Measurements from ENCODE around the gene ACOT8.

The ACOT8 gene

DNA sequence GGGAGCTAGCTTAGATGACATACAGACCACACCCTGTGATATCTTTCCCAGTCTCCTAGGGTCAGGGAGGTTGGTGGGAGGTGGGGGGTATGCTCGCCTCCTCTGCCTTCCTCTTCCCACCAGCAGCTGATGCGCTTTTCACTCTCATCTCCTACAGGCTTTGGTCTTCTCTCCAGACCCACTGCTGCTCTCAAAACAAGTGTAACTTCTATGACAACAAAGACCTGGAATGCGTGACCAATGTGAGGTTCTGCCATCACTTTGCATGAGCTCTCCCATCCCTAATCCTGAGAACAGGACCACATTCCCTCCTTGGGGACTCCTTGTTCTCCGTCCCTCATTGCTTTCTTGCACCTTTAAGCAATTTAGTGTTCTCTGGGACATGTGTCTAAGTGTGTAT, 36.6 kb upstream of the ACOT8 start:
- ChIA-PET POLR2A (interaction anchor here (1.2 to 5.6 kb wide), 3 partner anchors 12 to 40 kb away, joined by 4 to 30 read pairs (median 5); partner anchors contain the start of gene ZSWIM1), CTCF (interaction anchor here (1.2 kb wide), 1 partner anchor 10 kb away, joined by 3 read pairs; no protein-coding TSS in a partner anchor)
- DNase-seq (ENCODE audit: extremely low spot score): no peak
- no peak for TF ChIP-seq NFRKB (IDR thresholded peaks at IDR 0.05)
- TF ChIP-seq ZNF384 (IDR thresholded peaks at IDR 0.05): no peak
- TF ChIP-seq, protein P1, sequence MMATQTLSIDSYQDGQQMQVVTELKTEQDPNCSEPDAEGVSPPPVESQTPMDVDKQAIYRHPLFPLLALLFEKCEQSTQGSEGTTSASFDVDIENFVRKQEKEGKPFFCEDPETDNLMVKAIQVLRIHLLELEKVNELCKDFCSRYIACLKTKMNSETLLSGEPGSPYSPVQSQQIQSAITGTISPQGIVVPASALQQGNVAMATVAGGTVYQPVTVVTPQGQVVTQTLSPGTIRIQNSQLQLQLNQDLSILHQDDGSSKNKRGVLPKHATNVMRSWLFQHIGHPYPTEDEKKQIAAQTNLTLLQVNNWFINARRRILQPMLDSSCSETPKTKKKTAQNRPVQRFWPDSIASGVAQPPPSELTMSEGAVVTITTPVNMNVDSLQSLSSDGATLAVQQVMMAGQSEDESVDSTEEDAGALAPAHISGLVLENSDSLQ (IDR thresholded peaks at IDR 0.05): no peak
- TF ChIP-seq SUZ12 (IDR thresholded peaks at IDR 0.05): no peak
- TF ChIP-seq ARNT (IDR thresholded peaks at IDR 0.05): no peak
- TF ChIP-seq ELF4 (IDR thresholded peaks at IDR 0.05): no peak
- no peak for TF ChIP-seq FOXK2 (IDR thresholded peaks at IDR 0.05)
- TF ChIP-seq CTBP1 (IDR thresholded peaks at IDR 0.05; ENCODE audit: borderline replicate concordance): no peak
- TF ChIP-seq SP1 (IDR thresholded peaks at IDR 0.05): no peak
- TF ChIP-seq BHLHE40 (IDR thresholded peaks at IDR 0.05; ENCODE audit: borderline replicate concordance): no peak
- no peak for TF ChIP-seq L3MBTL2 (conservative IDR thresholded peaks at IDR 0.05)
- no peak for TF ChIP-seq HDGF (IDR thresholded peaks at IDR 0.05; ENCODE audit: borderline replicate concordance)
- no peak for TF ChIP-seq FOXA1 (IDR thresholded peaks at IDR 0.05)
- no peak for TF ChIP-seq TARDBP (IDR thresholded peaks at IDR 0.05)
- TF ChIP-seq LEF1 (IDR thresholded peaks at IDR 0.05; ENCODE audit: borderline replicate concordance): no peak
- TF ChIP-seq FOXM1 (IDR thresholded peaks at IDR 0.05; ENCODE audit: borderline replicate concordance): no peak

DNA sequence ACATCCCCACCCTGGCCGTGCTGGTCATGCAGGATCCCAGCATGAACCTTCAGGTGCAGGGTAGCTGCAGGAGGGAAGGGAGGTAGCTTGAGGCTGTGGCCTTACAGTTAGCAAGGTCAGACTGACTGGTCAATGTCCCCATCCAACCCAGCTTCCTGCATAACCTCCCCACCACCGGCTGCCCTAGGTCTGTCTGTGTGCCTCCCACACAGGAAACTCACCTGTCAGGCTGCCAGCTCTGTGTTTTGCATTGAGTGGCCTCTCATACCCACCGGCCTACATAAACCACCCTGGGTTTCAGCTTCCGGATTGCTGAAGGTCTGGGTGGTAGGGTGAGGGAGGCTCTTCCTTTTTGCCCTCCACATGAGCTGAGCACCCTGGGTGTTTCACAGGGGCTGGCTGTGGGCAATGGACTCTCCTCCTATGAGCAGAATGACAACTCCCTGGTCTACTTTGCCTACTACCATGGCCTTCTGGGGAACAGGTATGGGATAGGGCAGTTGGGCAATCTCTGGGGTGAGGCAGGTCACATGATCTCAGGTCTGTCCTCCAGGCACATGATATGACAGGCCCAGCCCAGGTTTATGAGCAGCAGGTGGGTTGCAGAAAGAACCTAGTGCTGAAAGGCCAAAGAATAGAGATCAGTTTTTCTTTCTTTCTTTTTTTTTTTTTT, 35.8 kb upstream of the ACOT8 start:
- POLR2A ChIA-PET: interaction anchor here (0.7 to 5.6 kb wide), 3 partner anchors 11 to 77 kb away, joined by 3 to 30 read pairs (median 5); partner anchors contain the start of gene ZSWIM1
- no peak for TF ChIP-seq TARDBP (IDR thresholded peaks at IDR 0.05)
- no peak for TF ChIP-seq BHLHE40 (IDR thresholded peaks at IDR 0.05; ENCODE audit: borderline replicate concordance)
- TF ChIP-seq ELF4 (IDR thresholded peaks at IDR 0.05): no peak
- no peak for TF ChIP-seq LEF1 (IDR thresholded peaks at IDR 0.05; ENCODE audit: borderline replicate concordance)
- TF ChIP-seq ZNF384 (IDR thresholded peaks at IDR 0.05): no peak
- no peak for TF ChIP-seq L3MBTL2 (conservative IDR thresholded peaks at IDR 0.05)
- TF ChIP-seq NFRKB (IDR thresholded peaks at IDR 0.05): no peak
- no peak for TF ChIP-seq FOXK2 (IDR thresholded peaks at IDR 0.05)
- no peak for TF ChIP-seq FOXA1 (IDR thresholded peaks at IDR 0.05)
- TF ChIP-seq SP1 (IDR thresholded peaks at IDR 0.05): no peak
- TF ChIP-seq, protein P1 (IDR thresholded peaks at IDR 0.05): no peak
- TF ChIP-seq FOXM1 (IDR thresholded peaks at IDR 0.05; ENCODE audit: borderline replicate concordance): no peak
- no peak for TF ChIP-seq HDGF (IDR thresholded peaks at IDR 0.05; ENCODE audit: borderline replicate concordance)
- TF ChIP-seq ARNT (IDR thresholded peaks at IDR 0.05): no peak
- TF ChIP-seq CTBP1 (IDR thresholded peaks at IDR 0.05; ENCODE audit: borderline replicate concordance): no peak
- no peak for TF ChIP-seq SUZ12 (IDR thresholded peaks at IDR 0.05)
- DNase-seq (ENCODE audit: extremely low spot score): no peak
- CTCF ChIA-PET: interaction anchor here (0.8 to 1.2 kb wide), 2 partner anchors 10 to 47 kb away, joined by 3 read pairs; no protein-coding TSS in a partner anchor

DNA sequence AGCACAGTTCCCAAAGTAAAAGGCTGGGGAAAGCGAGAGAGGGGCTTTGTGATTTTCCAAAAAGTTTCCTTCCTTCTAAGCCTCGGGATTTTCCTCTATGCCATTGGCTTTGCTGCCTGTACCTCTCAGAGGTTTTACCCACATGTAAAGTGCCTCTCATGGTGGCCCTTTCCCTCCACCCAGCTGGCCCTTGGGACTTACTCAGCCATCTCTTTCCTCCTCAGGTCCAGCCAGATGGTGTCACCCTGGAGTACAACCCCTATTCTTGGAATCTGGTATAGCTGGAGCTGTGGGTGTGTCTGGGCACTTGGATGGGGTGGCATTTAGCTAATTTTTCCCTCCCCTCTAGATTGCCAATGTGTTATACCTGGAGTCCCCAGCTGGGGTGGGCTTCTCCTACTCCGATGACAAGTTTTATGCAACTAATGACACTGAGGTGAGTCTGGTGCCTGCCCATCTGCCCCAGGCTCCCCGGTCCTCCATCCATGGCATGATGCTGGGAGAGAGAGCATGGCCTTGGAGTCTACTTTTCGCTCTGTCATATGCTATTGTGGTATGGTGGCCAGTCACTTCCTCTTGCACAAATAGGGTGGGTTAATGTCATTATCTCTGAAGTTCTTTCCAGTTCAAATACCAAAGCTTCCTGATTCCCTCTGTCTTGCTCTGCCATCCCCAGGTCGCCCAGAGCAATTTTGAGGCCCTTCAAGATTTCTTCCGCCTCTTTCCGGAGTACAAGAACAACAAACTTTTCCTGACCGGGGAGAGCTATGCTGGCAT, 35.0 kb upstream of the ACOT8 start:
- TF ChIP-seq FOXK2 (IDR thresholded peaks at IDR 0.05) (no peak), ZNF384 (IDR thresholded peaks at IDR 0.05) (no peak), NFRKB (IDR thresholded peaks at IDR 0.05) (no peak), L3MBTL2 (conservative IDR thresholded peaks at IDR 0.05) (no peak), SP1 (IDR thresholded peaks at IDR 0.05) (no peak), ARNT (IDR thresholded peaks at IDR 0.05) (no peak), HDGF (IDR thresholded peaks at IDR 0.05; ENCODE audit: borderline replicate concordance) (no peak), LEF1 (IDR thresholded peaks at IDR 0.05; ENCODE audit: borderline replicate concordance) (no peak), TARDBP (IDR thresholded peaks at IDR 0.05) (no peak), SUZ12 (IDR thresholded peaks at IDR 0.05) (no peak), BHLHE40 (IDR thresholded peaks at IDR 0.05; ENCODE audit: borderline replicate concordance) (no peak), ELF4 (IDR thresholded peaks at IDR 0.05) (no peak), FOXM1 (IDR thresholded peaks at IDR 0.05; ENCODE audit: borderline replicate concordance) (no peak), CTBP1 (IDR thresholded peaks at IDR 0.05; ENCODE audit: borderline replicate concordance) (no peak), FOXA1 (IDR thresholded peaks at IDR 0.05) (no peak)
- TF ChIP-seq, protein P1 (IDR thresholded peaks at IDR 0.05): no peak
- ChIA-PET CTCF (interaction anchor here (0.8 kb wide), 1 partner anchor 48 kb away, joined by 3 read pairs; no protein-coding TSS in a partner anchor), POLR2A (interaction anchor here (0.7 to 5.6 kb wide), 3 partner anchors 10 to 77 kb away, joined by 3 to 30 read pairs (median 4); partner anchors contain the start of gene ZSWIM1)
- peak; percentile 31 for DNase-seq (ENCODE audit: extremely low spot score)

DNA sequence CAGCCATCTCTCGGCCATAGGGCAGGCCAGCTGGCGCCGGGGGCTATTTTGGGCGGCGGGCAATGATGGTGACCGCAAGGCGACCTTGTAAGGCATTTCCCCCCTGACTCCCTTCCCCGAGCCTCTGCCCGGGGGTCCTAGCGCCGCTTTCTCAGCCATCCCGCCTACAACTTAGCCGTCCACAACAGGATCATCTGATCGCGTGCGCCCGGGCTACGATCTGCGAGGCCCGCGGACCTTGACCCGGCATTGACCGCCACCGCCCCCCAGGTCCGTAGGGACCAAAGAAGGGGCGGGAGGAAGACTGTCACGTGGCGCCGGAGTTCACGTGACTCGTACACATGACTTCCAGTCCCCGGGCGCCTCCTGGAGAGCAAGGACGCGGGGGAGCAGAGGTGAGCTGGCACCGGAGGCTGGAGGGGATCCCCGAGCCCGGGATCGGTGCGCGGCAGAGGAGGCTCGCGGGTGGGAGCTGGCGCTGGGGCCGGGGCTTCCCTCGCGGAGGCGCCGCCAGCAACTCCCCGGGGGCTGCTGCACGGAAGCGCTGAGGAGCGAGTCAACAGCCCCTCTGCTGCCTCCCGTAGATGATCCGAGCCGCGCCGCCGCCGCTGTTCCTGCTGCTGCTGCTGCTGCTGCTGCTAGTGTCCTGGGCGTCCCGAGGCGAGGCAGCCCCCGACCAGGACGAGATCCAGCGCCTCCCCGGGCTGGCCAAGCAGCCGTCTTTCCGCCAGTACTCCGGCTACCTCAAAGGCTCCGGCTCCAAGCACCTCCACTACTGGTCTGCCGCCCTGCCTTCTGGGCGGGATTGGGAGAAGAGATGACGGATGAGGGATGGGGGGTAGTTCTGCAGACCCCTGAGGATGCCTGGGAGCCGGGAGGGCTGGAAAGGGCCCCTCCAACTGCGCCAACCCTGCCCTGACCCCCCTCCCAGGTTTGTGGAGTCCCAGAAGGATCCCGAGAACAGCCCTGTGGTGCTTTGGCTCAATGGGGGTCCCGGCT, 34.1 kb upstream of the ACOT8 start, which contains the start of the genes CTSA and NEURL2:
Gene CTSA (plus strand): TSS at position 351 of the 999 bp plus-strand sequence. CDS start 234 bp downstream, at position 585.
Gene NEURL2 (minus strand): TSS at position 224 of the 999 bp plus-strand sequence. CDS start 217 bp downstream, at position 7.
- ChIA-PET CTCF (no interaction called here), POLR2A (interaction anchor here (0.6 to 5.6 kb wide), 5 partner anchors 9 to 58 kb away, joined by 3 to 30 read pairs (median 4); partner anchors contain the start of genes SNX21 and ZSWIM1)
- DNase-seq (ENCODE audit: extremely low spot score): peak; percentile 89
- TF ChIP-seq, protein P1 (IDR thresholded peaks at IDR 0.05): no peak
- peak; percentile 92 for TF ChIP-seq L3MBTL2 (conservative IDR thresholded peaks at IDR 0.05)
- TF ChIP-seq NFRKB (IDR thresholded peaks at IDR 0.05): 0 out of 2 replicates have a peak, but pooled peaks have one; percentile 15
- peak; percentile 79; the same call in 1 of the 2 replicates for TF ChIP-seq FOXM1 (IDR thresholded peaks at IDR 0.05; ENCODE audit: borderline replicate concordance)
- 0 out of 2 replicates have a peak, but pooled peaks have one; percentile 33 for TF ChIP-seq ARNT (IDR thresholded peaks at IDR 0.05)
- peak; percentile 63 for TF ChIP-seq ELF4 (IDR thresholded peaks at IDR 0.05)
- no peak for TF ChIP-seq SUZ12 (IDR thresholded peaks at IDR 0.05)
